Osteoblast (primary cell): ENCODE measurements around the gene ERP44. TPM values are rescaled to one million over a fixed set of nuclear protein-coding genes. Genes with fewer than 3 reads are reported as not detected.

Experiments used
- DNase-seq: peaks from one replicate; pipeline ENCODE4 v3.0.0; 2011; ENCODE audit warnings: low spot score, mixed read lengths; ENCODE audit not compliant: insufficient read length; ENCODE audit errors: missing footprints
- H2AFZ ChIP-seq: 2 replicates; pipeline ENCODE4 v1.6.0; 2011; ENCODE audit warnings: mild to moderate bottlenecking, low read length
- H3K27ac ChIP-seq: 2 replicates; pipeline ENCODE4 v1.5.1; 2011; ENCODE audit warnings: mild to moderate bottlenecking, low read depth, low read length, moderate library complexity
- H3K27me3 ChIP-seq: 2 replicates; pipeline ENCODE4 v1.6.0; 2012; ENCODE audit warnings: mild to moderate bottlenecking, control low read depth, inconsistent platforms, low read length, moderate library complexity; ENCODE audit not compliant: insufficient read depth
- H3K36me3 ChIP-seq: 2 replicates; pipeline ENCODE4 v1.5.1; 2011; ENCODE audit warnings: mild to moderate bottlenecking, low read length, control low read depth, moderate library complexity; ENCODE audit not compliant: insufficient read depth
- H3K4me1 ChIP-seq: 2 replicates; pipeline ENCODE4 v1.5.1; 2011; ENCODE audit warnings: mild to moderate bottlenecking, low read length, control low read depth, moderate library complexity; ENCODE audit not compliant: insufficient read depth
- H3K4me2 ChIP-seq: 2 replicates; pipeline ENCODE4 v1.6.0; 2011; ENCODE audit warnings: mild to moderate bottlenecking, low read length; ENCODE audit not compliant: insufficient read depth
- H3K4me3 ChIP-seq: fragments of 200-600 bp; sonication (generic); 3 replicates; pipeline ENCODE4 v1.5.1; 2012; ENCODE audit warnings: mild to moderate bottlenecking, low read length, inconsistent platforms; ENCODE audit not compliant: insufficient read depth
- H3K79me2 ChIP-seq: 2 replicates; pipeline ENCODE4 v1.6.0; 2012; ENCODE audit warnings: mild to moderate bottlenecking, low read length, control low read depth, inconsistent platforms; ENCODE audit not compliant: insufficient read depth
- H3K9me3 ChIP-seq: 2 replicates; pipeline ENCODE4 v1.5.1; 2011; ENCODE audit warnings: low read depth, low read length, control low read depth
- H4K20me1 ChIP-seq: 2 replicates; pipeline ENCODE4 v1.6.0; 2012; ENCODE audit warnings: mild to moderate bottlenecking, low read length, control low read depth; ENCODE audit not compliant: insufficient read depth
- CTCF ChIP-seq: IDR thresholded peaks from 2 replicates; pipeline ENCODE4 v1.5.1; 2011; ENCODE audit warnings: mild to moderate bottlenecking, low read depth, low read length, moderate library complexity; ENCODE audit errors: extremely low read depth
- small RNA-seq: library from RNA; depleted of rRNA; stranded (forward); fragments of <200 nt; gene quantifications from one replicate; pipeline ENCODE3, GENCODE V24; 2012
- total RNA-seq: library from RNA; depleted of rRNA; stranded (reverse); fragments of >200 nt; gene quantifications from 2 replicates; pipeline ENCODE4 v1.2.3, GENCODE V29; 2012

ERP44 gene
- total RNA-seq, 1 donor = 13.8 TPM

GRCh38 chr9:99929652-99930051, 169.1 kb downstream of the ERP44 start:
- no peak overlapping the region for H2AFZ ChIP-seq

More at GRCh38 chr9:99929652-99930051, 169.1 kb downstream of the ERP44 start:
- no peaks in the 10 kb centered on the region for H3K9me3 ChIP-seq
- no peak overlapping the region for H3K4me3 ChIP-seq
- H3K4me1 ChIP-seq = peaks cover 3% of the 10 kb centered on the region
- no peak for DNase-seq
- no peaks in the 10 kb centered on the region for H3K79me2 ChIP-seq
- no peaks in the 10 kb centered on the region for H4K20me1 ChIP-seq
- no peak overlapping the region for H3K4me2 ChIP-seq
- TF ChIP-seq CTCF = no peak
- no peak overlapping the region for H3K27ac ChIP-seq
- H3K27me3 ChIP-seq = no peaks in the 10 kb centered on the region
- H3K36me3 ChIP-seq = no peaks in the 10 kb centered on the region

Small RNA genes lying within 50 kb of the gene (small RNA-seq; reads per million reads assigned to genes)
- gene RN7SL75P = not detected

Other genes with a start within 250 kb of the ERP44 start
- gene STX17, start 192.3 kb downstream of the ERP44 start, total RNA-seq = 32.2 and 40.1 TPM in 2 replicates
- gene INVS, start 243 bp upstream of the ERP44 start, total RNA-seq = 26.2 and 27.1 TPM in 2 replicates